ENCODE data around the gene KEL. TPM values are rescaled to one million over a fixed set of nuclear protein-coding genes. Genes with fewer than 3 reads are reported as not detected.

The KEL gene
- total and polyA plus RNA-seq, 2 donors from 2014 or later, result 0.28 to 0.39 TPM

DNA sequence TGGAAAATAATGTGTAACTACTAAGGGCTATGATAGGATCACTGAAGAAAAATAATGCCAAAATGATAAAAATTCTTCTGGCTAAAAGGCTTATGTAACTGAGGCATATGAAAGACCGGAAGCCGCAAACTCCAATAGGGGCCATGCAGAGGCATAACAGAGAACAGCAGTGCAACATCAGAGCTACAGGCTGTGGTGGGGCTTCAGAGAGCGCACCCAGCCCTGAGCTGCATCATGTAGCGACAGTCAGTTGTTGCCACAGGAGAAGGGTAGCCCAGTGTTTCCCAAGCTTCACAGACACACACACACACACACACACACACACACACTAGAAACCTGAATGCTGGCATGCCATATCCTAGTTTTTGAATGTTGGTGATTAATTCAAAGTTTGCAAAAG is 13.6 kb downstream of the KEL start:
- Histone ChIP-seq H3K4me1 (ENCODE audit: control insufficient read depth in 2 of 3, insufficient read depth in 2 of 3, low read depth in 1 of 3, low read length in 3 of 3) (no peaks in the 10 kb centered on the region), H3K27me3 (ENCODE audit: control insufficient read depth, insufficient read depth, low read length) (no peaks in the 10 kb centered on the region), H3K9ac (ENCODE audit: low read length in 3 of 3) (no peak overlapping the region), H3K9me3 (ENCODE audit: control insufficient read depth in 2 of 3, insufficient read depth in 1 of 3, low read length in 3 of 3) (no peaks in the 10 kb centered on the region), H3K36me3 (ENCODE audit: control insufficient read depth in 2 of 3, insufficient read depth in 3 of 3, low read length in 3 of 3) (no peaks in the 10 kb centered on the region), H3K27ac (ENCODE audit: low read depth in 2 of 2, low read length in 2 of 2) (no peak overlapping the region), H3K4me3 (ENCODE audit: low read length in 3 of 3) (no peak overlapping the region)
- intact Hi-C loops (cut with DNase I), result no loop called here
- FAIRE-seq (no peak), DNase-seq (no peak)
- no peak for TF ChIP-seq CTCF (IDR thresholded peaks at IDR 0.05; ENCODE audit: borderline replicate concordance, extremely low read depth, insufficient read depth)

- Histone ChIP-seq H3K9ac (ENCODE audit: low read length in 3 of 3) (no peak overlapping the region), H3K36me3 (ENCODE audit: control insufficient read depth in 2 of 3, insufficient read depth in 3 of 3, low read length in 3 of 3) (no peaks in the 10 kb centered on the region), H3K4me1 (ENCODE audit: control insufficient read depth in 2 of 3, insufficient read depth in 2 of 3, low read depth in 1 of 3, low read length in 3 of 3) (no peaks in the 10 kb centered on the region), H3K27me3 (ENCODE audit: control insufficient read depth, insufficient read depth, low read length) (no peaks in the 10 kb centered on the region), H3K27ac (ENCODE audit: low read depth in 2 of 2, low read length in 2 of 2) (no peak overlapping the region), H3K9me3 (ENCODE audit: control insufficient read depth in 2 of 3, insufficient read depth in 1 of 3, low read length in 3 of 3) (no peaks in the 10 kb centered on the region), H3K4me3 (ENCODE audit: low read length in 3 of 3) (no peak overlapping the region)
- FAIRE-seq (no peak), DNase-seq (no peak)
- intact Hi-C loops (cut with DNase I), result no loop called here
- no peak for TF ChIP-seq CTCF (IDR thresholded peaks at IDR 0.05; ENCODE audit: borderline replicate concordance, extremely low read depth, insufficient read depth)
Observed at GRCh38 chr7:142945001-142945400, 17.2 kb downstream of the KEL start.

GRCh38 chr7:142943706-142944268 is 18.4 kb downstream of the KEL start:
- H3K9me3 ChIP-seq (ENCODE audit: control insufficient read depth in 2 of 3, insufficient read depth in 1 of 3, low read length in 3 of 3), result no peaks in the 10 kb centered on the region
- H3K36me3 ChIP-seq (ENCODE audit: control insufficient read depth in 2 of 3, insufficient read depth in 3 of 3, low read length in 3 of 3), result no peaks in the 10 kb centered on the region
- H3K27me3 ChIP-seq (ENCODE audit: control insufficient read depth, insufficient read depth, low read length), result no peaks in the 10 kb centered on the region
- intact Hi-C loops (cut with DNase I), result no loop called here
- H3K9ac ChIP-seq (ENCODE audit: low read length in 3 of 3), result no peak overlapping the region
- no peak overlapping the region for H3K4me3 ChIP-seq (ENCODE audit: low read length in 3 of 3)
- no peaks in the 10 kb centered on the region for H3K4me1 ChIP-seq (ENCODE audit: control insufficient read depth in 2 of 3, insufficient read depth in 2 of 3, low read depth in 1 of 3, low read length in 3 of 3)
- DNase-seq, result no peak
- FAIRE-seq, result no peak
- no peak overlapping the region for H3K27ac ChIP-seq (ENCODE audit: low read depth in 2 of 2, low read length in 2 of 2)
- no peak for TF ChIP-seq CTCF (IDR thresholded peaks at IDR 0.05; ENCODE audit: borderline replicate concordance, extremely low read depth, insufficient read depth)

DNA sequence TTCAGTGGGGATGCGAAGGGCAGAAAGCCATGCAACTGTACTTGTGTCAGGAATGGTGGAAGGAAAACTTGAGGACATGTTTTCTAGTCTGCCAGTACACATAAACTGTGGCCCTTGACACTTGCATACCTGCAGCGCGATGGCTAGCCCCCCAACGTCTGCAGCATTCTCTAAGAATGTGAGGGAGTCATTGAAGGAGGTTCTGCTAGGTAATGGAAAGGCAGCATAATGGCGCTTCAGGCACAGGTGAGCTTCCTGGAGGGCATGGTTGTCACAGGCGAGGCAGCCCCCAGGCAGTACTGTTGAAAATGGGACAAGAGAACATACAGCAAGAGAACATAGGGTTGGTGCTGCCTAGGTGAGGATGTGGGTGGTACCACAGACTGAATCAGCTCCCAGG is 19.4 kb downstream of the KEL start:
- intact Hi-C loops (cut with DNase I), result no loop called here

More for the DNA sequence above, 19.4 kb downstream of the KEL start:
- Histone ChIP-seq H3K9me3 (ENCODE audit: control insufficient read depth in 2 of 3, insufficient read depth in 1 of 3, low read length in 3 of 3) (no peaks in the 10 kb centered on the region), H3K9ac (ENCODE audit: low read length in 3 of 3) (no peak overlapping the region), H3K4me1 (ENCODE audit: control insufficient read depth in 2 of 3, insufficient read depth in 2 of 3, low read depth in 1 of 3, low read length in 3 of 3) (peaks cover 0 to 2% (median 0%) of the 10 kb centered on the region in 3 donors), H3K4me3 (ENCODE audit: low read length in 3 of 3) (no peak overlapping the region), H3K36me3 (ENCODE audit: control insufficient read depth in 2 of 3, insufficient read depth in 3 of 3, low read length in 3 of 3) (no peaks in the 10 kb centered on the region), H3K27me3 (ENCODE audit: control insufficient read depth, insufficient read depth, low read length) (no peaks in the 10 kb centered on the region), H3K27ac (ENCODE audit: low read depth in 2 of 2, low read length in 2 of 2) (no peak overlapping the region)
- TF ChIP-seq CTCF (IDR thresholded peaks at IDR 0.05; ENCODE audit: borderline replicate concordance, extremely low read depth, insufficient read depth), result no peak
- FAIRE-seq (no peak), DNase-seq (no peak)
